Gastroesophageal sphincter (tissue), 4 donors: ENCODE measurements around the gene STK32C. TPM values are rescaled to one million over a fixed set of nuclear protein-coding genes. Genes with fewer than 3 reads are reported as not detected.

Source experiments
- ATAC-seq: fragments of 150-250 bp; one replicate; pipeline ENCODE4 v1.9.1; 2016; ENCODE audit warnings: mild to moderate bottlenecking, moderate library complexity
- H3K27ac ChIP-seq, 4 donors: fragments of 200-600 bp; sonication (generic) in 3 of 4; 1 replicate in 3 of 4; 2 replicates in 1 of 4; pipeline ENCODE4 v1.5.1; 2016 to 2019
- H3K27me3 ChIP-seq: fragments of 200-600 bp; sonication (generic); one replicate; pipeline ENCODE4 v1.5.1; 2019
- H3K36me3 ChIP-seq, 2 donors: fragments of 200-600 bp; sonication (generic); one replicate each; pipeline ENCODE4 v1.5.1; 2019; ENCODE audit warnings: control low read depth in 1 of 2
- H3K4me1 ChIP-seq, 3 donors: fragments of 200-600 bp; sonication (generic); 1 replicate in 2 of 3; 2 replicates in 1 of 3; pipeline ENCODE4 v1.5.1; 2016 to 2019; ENCODE audit warnings: control low read depth in 2 of 3
- H3K4me3 ChIP-seq, 2 donors: fragments of 200-600 bp; sonication (generic); one replicate each; pipeline ENCODE4 v1.5.1; 2019; ENCODE audit warnings: mild to moderate bottlenecking in 1 of 2, moderate library complexity in 1 of 2
- H3K9me3 ChIP-seq, 3 donors: fragments of 200-600 bp; sonication (generic); one replicate each; pipeline ENCODE4 v1.5.1; 2017 to 2019; ENCODE audit warnings: control low read depth in 2 of 3
- EP300 ChIP-seq: sonication (generic); formaldehyde crosslinking; IDR thresholded peaks from one replicate; pipeline ENCODE4 v1.6.1; 2017; ENCODE audit warnings: antibody characterized with exemption, mild to moderate bottlenecking
- POLR2A ChIP-seq, 2 donors: fragments of 450-650 bp; IDR thresholded peaks; one replicate each; pipeline ENCODE4 v1.6.1; 2017; ENCODE audit warnings: antibody characterized with exemption in 2 of 2, mild to moderate bottlenecking in 2 of 2, moderate library complexity in 1 of 2
- POLR2AphosphoS5 ChIP-seq: sonication (generic); formaldehyde crosslinking; IDR thresholded peaks from one replicate; pipeline ENCODE4 v1.6.1; 2017; ENCODE audit warnings: antibody characterized with exemption
- WGBS, 2 donors: methylation state at CpG; one replicate each; pipeline ENCODE4 v1.1.5; 2018; ENCODE audit warnings: low coverage in 1 of 2; 5-methylcytosine and 5-hydroxymethylcytosine counted together
- total RNA-seq, 4 donors: library from RNA; depleted of rRNA; stranded (reverse); fragments of >200 nt; gene quantifications; one replicate each; pipeline ENCODE4 v1.1.0, GENCODE V29; 2016
- TF ChIP-seq, protein P1 (sequence below), 4 experiments: fragments of 200-600 bp in 2 of 4; fragments of 450-650 bp in 2 of 4; sonication (generic) in 1 of 4; IDR thresholded peaks; one replicate each; pipeline ENCODE4 v1.5.1; 2017 to 2019; ENCODE audit warnings: antibody characterized with exemption in 4 of 4, mild to moderate bottlenecking in 2 of 4, moderate library complexity in 2 of 4

The STK32C gene
- total RNA-seq, 4 donors from 2014 or later = 3.8 to 13.0 (median 5.1) TPM

- Histone ChIP-seq H3K27me3 (peaks cover 23% of the 10 kb centered on the region), H3K9me3 (no peaks in the 10 kb centered on the region), H3K4me3 (no peak overlapping the region), H3K36me3 (peaks cover 0 to 8% of the 10 kb centered on the region in 2 donors), H3K27ac (no peak overlapping the region), H3K4me1 (peaks cover 0 to 13% (median 0%) of the 10 kb centered on the region in 3 donors)
- ATAC-seq = no peak
- 20% methylated on average over 1 of the region's 6 CpGs; no CpG with 5 or more reads in 1 of the 2 donors for WGBS, 2 donors
- TF ChIP-seq EP300 (no peak), POLR2AphosphoS5 (no peak), POLR2A (IDR thresholded peaks at IDR 0.05) (no peak)
- TF ChIP-seq, protein P1, sequence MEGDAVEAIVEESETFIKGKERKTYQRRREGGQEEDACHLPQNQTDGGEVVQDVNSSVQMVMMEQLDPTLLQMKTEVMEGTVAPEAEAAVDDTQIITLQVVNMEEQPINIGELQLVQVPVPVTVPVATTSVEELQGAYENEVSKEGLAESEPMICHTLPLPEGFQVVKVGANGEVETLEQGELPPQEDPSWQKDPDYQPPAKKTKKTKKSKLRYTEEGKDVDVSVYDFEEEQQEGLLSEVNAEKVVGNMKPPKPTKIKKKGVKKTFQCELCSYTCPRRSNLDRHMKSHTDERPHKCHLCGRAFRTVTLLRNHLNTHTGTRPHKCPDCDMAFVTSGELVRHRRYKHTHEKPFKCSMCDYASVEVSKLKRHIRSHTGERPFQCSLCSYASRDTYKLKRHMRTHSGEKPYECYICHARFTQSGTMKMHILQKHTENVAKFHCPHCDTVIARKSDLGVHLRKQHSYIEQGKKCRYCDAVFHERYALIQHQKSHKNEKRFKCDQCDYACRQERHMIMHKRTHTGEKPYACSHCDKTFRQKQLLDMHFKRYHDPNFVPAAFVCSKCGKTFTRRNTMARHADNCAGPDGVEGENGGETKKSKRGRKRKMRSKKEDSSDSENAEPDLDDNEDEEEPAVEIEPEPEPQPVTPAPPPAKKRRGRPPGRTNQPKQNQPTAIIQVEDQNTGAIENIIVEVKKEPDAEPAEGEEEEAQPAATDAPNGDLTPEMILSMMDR (IDR thresholded peaks at IDR 0.05) = no peak
Observed at GRCh38 chr10:132175408-132175807, 132.3 kb downstream of the STK32C start.

DNA sequence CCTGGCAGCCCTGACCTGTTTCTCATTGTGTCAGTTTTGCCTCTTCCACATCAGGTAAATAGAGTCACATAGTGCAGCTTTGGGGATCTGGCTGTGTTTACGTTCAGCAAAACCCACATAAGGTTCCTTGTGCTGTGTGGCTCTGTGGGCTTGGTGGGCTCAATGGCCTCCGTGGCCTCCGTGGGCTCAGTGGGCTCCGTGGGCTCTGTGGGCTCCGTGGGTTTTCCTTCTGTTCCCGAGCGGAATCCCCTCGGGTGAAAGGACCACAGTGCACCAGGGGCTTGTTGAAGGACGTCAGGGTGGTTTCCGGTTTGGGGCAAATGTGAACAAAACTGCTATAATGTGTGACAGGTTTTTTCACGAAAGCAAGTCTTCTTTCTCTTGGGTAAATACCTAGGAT is 133.5 kb downstream of the STK32C start:
- TF ChIP-seq POLR2AphosphoS5 (no peak), EP300 (no peak), POLR2A (IDR thresholded peaks at IDR 0.05) (no peak)
- TF ChIP-seq, protein P1 (IDR thresholded peaks at IDR 0.05) = no peak
- WGBS, 2 donors = 60% methylated on average over 2 of the region's 11 CpGs; no CpG with 5 or more reads in 1 of the 2 donors
- Histone ChIP-seq H3K9me3 (no peaks in the 10 kb centered on the region), H3K4me1 (peaks cover 0 to 13% (median 0%) of the 10 kb centered on the region in 3 donors), H3K36me3 (peaks cover 0 to 19% of the 10 kb centered on the region in 2 donors), H3K27ac (no peak overlapping the region), H3K27me3 (peaks cover 30% of the 10 kb centered on the region), H3K4me3 (no peak overlapping the region)
- no peak for ATAC-seq

DNA sequence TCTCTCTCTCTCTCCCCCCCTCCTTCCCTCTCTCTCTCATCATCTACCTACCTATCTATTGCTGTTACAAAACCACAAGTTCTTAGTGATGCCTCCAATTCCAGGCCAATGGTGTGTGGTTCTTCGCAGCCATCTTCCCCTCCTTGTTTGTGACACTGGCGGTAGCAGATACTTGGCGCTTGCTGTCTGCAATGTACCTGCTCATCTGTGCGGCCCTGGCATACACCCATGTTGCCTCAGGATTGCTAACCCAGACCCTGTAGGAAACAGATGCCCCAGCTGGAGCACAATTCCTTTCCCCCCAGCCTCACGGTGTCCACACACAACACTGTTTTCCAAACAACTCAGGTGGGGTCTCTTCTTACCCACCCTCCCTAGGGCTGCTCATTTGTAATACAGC is 134.6 kb downstream of the STK32C start:
- Histone ChIP-seq H3K4me3 (no peak overlapping the region), H3K27me3 (peaks cover 35% of the 10 kb centered on the region), H3K4me1 (peaks cover 0 to 13% (median 0%) of the 10 kb centered on the region in 3 donors), H3K27ac (no peak overlapping the region), H3K36me3 (peaks cover 0 to 30% of the 10 kb centered on the region in 2 donors), H3K9me3 (no peaks in the 10 kb centered on the region)
- no peak for ATAC-seq
- TF ChIP-seq POLR2A (IDR thresholded peaks at IDR 0.05) (no peak), EP300 (no peak), POLR2AphosphoS5 (no peak)
- TF ChIP-seq, protein P1 (IDR thresholded peaks at IDR 0.05) = no peak
- WGBS, 2 donors = 94 to 100% methylated on average over 3 to 5 of the region's 5 CpGs

DNA sequence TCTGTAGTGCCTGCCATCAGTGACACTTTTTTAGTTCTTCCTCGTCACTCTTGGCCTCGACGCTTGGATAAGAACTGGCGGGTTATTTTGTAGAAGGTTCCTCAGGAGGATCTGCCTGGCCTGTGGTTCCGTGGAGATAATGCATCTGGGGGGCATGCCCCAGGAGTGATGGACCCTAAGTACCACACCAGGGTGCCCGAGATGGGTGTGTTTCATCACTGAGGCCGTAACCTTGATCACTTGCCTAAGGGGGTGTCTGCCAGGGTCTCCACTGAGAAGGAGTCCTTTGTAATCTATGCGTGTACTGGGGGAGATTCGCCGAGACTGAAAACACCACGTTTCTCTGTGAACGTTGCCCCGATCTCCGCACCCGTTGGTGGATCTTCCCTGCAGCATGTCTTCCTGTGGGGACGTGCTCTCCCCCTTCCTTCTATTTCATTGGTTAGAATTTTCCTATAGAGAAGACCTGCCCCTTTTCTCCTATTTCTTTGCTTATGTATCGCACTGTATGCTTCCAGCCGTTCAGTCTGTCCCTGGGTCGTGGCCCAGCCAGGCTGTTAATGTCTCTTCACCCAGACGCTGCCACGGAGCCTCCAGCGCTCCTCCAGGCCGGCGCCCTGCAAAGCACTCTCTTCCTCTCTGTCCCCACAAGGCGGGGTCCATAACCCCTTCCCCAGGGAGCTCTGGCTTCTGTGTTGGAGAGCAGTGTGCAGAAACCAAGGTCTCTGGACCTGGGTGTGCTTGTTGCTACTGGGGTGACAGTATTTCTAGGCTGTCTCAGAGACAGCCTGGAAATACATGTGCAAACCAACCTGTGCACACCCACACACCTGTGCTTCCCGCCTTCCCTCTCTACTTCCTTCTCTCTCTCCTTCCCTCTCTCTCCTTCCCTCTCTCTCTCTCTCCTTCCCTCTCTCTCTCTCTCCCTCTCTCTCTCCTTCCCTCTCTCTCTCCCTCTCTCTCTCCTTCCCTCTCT is 135.4 kb downstream of the STK32C start:
- Histone ChIP-seq H3K4me1 (peaks cover 0 to 13% (median 0%) of the 10 kb centered on the region in 3 donors), H3K36me3 (peaks cover 0 to 37% of the 10 kb centered on the region in 2 donors), H3K4me3 (no peak overlapping the region), H3K9me3 (no peaks in the 10 kb centered on the region), H3K27ac (no peak overlapping the region), H3K27me3 (peaks cover 32% of the 10 kb centered on the region)
- 53 to 87% methylated on average over 6 to 22 of the region's 26 CpGs for WGBS, 2 donors
- no peak for ATAC-seq
- TF ChIP-seq POLR2A (IDR thresholded peaks at IDR 0.05) (no peak), POLR2AphosphoS5 (no peak), EP300 (no peak)
- TF ChIP-seq, protein P1 (IDR thresholded peaks at IDR 0.05) = no peak
